Measurements from ENCODE around the gene UBIAD1. TPM values are rescaled to one million over a fixed set of nuclear protein-coding genes. Genes with fewer than 3 reads are reported as not detected.

UBIAD1 gene
- total RNA-seq, 1 donor from 2014 or later = 10.5 TPM

- ATAC-seq = no peak
Observed at GRCh38 chr1:11334261-11334804, 61.3 kb downstream of the UBIAD1 start.

DNA sequence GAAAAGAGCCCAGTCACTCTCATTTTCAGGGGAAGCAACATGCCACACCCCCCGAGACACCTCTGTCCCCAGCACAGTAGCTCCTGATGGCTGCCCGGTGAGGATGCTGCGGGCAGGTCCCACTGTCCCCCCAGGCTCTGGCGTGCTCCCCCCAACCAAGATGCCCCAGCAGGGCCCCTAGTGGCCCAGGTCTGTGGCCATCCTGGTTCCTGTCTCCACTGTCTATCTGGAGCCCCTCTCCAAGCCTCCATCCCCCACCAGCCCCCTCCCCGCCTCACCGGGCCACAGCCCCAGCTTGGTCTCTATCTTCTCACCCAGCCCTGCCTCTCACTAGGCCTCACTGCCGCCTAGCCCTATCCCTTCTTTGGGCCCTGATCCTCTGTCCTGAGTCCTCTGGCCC is 61.8 kb downstream of the UBIAD1 start:
- Histone ChIP-seq H3K9me3 (no peaks in the 10 kb centered on the region), H3K36me3 (no peaks in the 10 kb centered on the region), H3K27me3 (ENCODE audit: low read depth) (peaks cover 17% of the 10 kb centered on the region), H3K27ac (no peak overlapping the region), H3K4me3 (no peak overlapping the region), H3K4me1 (no peaks in the 10 kb centered on the region)
- no peak for TF ChIP-seq CTCF (IDR thresholded peaks at IDR 0.05)
- DNase-seq (no peak), ATAC-seq (peak in 1 of 2 donors; percentile 13)
- intact Hi-C loops (cut with DNase I) = no loop called here

More at GRCh38 chr1:11334261-11334804, 61.3 kb downstream of the UBIAD1 start:
- intact Hi-C loops (cut with DNase I) = no loop called here
- Histone ChIP-seq H3K27ac (no peak overlapping the region), H3K9me3 (no peaks in the 10 kb centered on the region), H3K4me3 (no peak overlapping the region), H3K4me1 (no peaks in the 10 kb centered on the region), H3K27me3 (ENCODE audit: low read depth) (peaks cover 17% of the 10 kb centered on the region), H3K36me3 (no peaks in the 10 kb centered on the region)
- TF ChIP-seq CTCF (IDR thresholded peaks at IDR 0.05) = no peak
- no peak for DNase-seq

DNA sequence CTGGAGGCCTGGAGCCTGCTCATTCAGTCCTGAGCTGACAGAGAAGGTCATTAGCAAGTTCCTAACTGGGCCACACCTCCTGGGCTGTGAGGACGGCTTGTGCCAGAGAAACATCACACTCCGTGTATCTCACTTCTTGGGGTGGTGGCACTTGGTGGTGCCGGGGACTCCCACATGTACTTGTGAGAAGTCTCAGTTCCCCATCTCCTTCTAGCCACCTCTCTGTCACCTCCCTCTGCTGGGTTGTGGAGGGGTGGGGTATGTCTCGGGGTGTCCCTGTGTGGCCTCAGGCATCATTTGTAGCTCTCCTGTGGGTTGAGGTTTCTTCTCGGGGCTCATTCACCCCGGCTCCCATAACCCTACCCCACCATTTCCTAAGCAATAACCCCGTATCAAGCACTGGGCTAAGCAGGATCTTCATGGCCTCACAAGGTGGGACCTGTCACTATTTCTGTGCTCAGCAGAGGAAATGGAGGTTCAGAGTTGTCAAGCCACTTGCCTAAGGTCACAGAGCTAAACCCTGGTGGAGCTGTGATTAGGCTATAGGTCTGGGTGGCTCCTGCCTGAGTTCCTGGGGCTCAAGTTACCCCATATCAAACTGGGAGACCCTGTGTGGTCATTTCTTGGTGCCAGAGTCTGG is 62.5 kb downstream of the UBIAD1 start:
- peak; percentile 20 to 26 for ATAC-seq
- Histone ChIP-seq H3K36me3 (no peaks in the 10 kb centered on the region), H3K9me3 (no peaks in the 10 kb centered on the region), H3K4me3 (no peak overlapping the region), H3K27me3 (ENCODE audit: low read depth) (peaks cover 20% of the 10 kb centered on the region), H3K4me1 (no peaks in the 10 kb centered on the region), H3K27ac (no peak overlapping the region)
- DNase-seq = no peak
- intact Hi-C loops (cut with DNase I) = no loop called here
- no peak for TF ChIP-seq CTCF (IDR thresholded peaks at IDR 0.05)

DNA sequence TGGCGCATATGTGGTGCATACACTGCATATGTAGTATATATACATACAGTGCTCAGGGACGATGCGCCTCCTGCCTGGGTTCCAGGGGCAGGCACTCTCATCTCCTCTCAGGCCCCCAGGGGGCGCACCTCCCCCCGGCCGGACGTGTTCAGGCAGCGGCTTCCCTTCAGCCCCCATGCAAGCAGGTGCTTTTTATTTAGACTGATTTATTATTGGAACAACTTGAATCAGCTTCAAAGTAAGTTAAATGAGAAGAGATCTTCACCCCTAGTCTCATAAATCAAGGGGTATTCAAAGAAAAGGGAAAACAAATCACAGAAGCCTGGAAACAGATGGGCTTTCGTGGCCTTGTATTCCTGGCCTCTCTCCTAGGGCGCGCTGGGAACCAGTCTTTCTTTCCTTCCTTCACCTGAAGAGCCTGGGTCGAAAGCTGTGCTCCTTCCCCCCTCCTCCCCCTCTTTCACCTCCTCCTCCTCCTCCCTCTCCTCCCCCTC is 64.6 kb downstream of the UBIAD1 start:
- Histone ChIP-seq H3K4me1 (no peaks in the 10 kb centered on the region), H3K36me3 (no peaks in the 10 kb centered on the region), H3K27ac (no peak overlapping the region), H3K4me3 (no peak overlapping the region), H3K9me3 (no peaks in the 10 kb centered on the region), H3K27me3 (ENCODE audit: low read depth) (peaks cover 26% of the 10 kb centered on the region)
- peak; percentile 34 to 44 for ATAC-seq
- DNase-seq = peak; percentile 55
- peak; percentile 69 for TF ChIP-seq CTCF (IDR thresholded peaks at IDR 0.05)
- intact Hi-C loops (cut with DNase I) = no loop called here

Other genes starting within 250 kb of the UBIAD1 start
- not detected for gene MASP2, start 226.0 kb upstream of the UBIAD1 start, total RNA-seq
- 38.7 TPM for gene SRM, start 213.2 kb upstream of the UBIAD1 start, total RNA-seq
- gene EXOSC10, start 173.3 kb upstream of the UBIAD1 start, total RNA-seq = 47.7 TPM
- gene ANGPTL7, start 83.8 kb upstream of the UBIAD1 start, total RNA-seq = 0.80 TPM
- gene MTOR, start 10.6 kb upstream of the UBIAD1 start, total RNA-seq = 33.7 TPM
- gene DISP3, start 206.0 kb downstream of the UBIAD1 start, total RNA-seq = 0.12 TPM